Glutamatergic neuron (in vitro differentiated cells): ENCODE data around the gene NRCAM. TPM values are rescaled to one million over a fixed set of nuclear protein-coding genes. Genes with fewer than 3 reads are reported as not detected.

Experiments used
- DNase-seq: peaks from one replicate; pipeline ENCODE4 v3.0.0; 2022
- H3K27ac Mint-ChIP-seq: one replicate; pipeline ENCODE4 v1.8.0; 2020; ENCODE audit warnings: mild to moderate bottlenecking, mixed read lengths, inconsistent platforms; ENCODE audit not compliant: unreplicated experiment
- H3K27me3 Mint-ChIP-seq: one replicate; pipeline ENCODE4 v1.8.0; 2020; ENCODE audit warnings: mild to moderate bottlenecking, moderate library complexity, mixed read lengths, inconsistent platforms; ENCODE audit not compliant: unreplicated experiment
- H3K36me3 Mint-ChIP-seq: one replicate; pipeline ENCODE4 v1.8.0; 2020; ENCODE audit warnings: mild to moderate bottlenecking, mixed read lengths, inconsistent platforms; ENCODE audit not compliant: unreplicated experiment
- H3K4me1 Mint-ChIP-seq: one replicate; pipeline ENCODE4 v1.8.0; 2020; ENCODE audit warnings: mild to moderate bottlenecking, low read depth, mixed read lengths, inconsistent platforms; ENCODE audit not compliant: unreplicated experiment
- H3K4me3 Mint-ChIP-seq: one replicate; pipeline ENCODE4 v1.8.0; 2020; ENCODE audit warnings: mild to moderate bottlenecking, mixed read lengths, inconsistent platforms; ENCODE audit not compliant: unreplicated experiment
- H3K9me3 Mint-ChIP-seq: one replicate; pipeline ENCODE4 v1.8.0; 2020; ENCODE audit warnings: mild to moderate bottlenecking, moderate library complexity, mixed read lengths, inconsistent platforms; ENCODE audit not compliant: unreplicated experiment
- CTCF ChIP-seq: fragments of 200-600 bp; sonication (generic); IDR thresholded peaks from one replicate; pipeline ENCODE4 v1.5.0; 2021; ENCODE audit not compliant: partially characterized antibody, unreplicated experiment
- total RNA-seq: library from RNA; stranded (reverse); fragmentation: NEBNext Ultra II Directional; extraction: Animal tissue kit (Norgen Biotek cat#: 25700); gene quantifications from one replicate; pipeline ENCODE4 v1.2.1, GENCODE V29; 2021; ENCODE audit not compliant: unreplicated experiment

Gene NRCAM
- total RNA-seq, 1 donor from 2014 or later = 120 TPM

DNA sequence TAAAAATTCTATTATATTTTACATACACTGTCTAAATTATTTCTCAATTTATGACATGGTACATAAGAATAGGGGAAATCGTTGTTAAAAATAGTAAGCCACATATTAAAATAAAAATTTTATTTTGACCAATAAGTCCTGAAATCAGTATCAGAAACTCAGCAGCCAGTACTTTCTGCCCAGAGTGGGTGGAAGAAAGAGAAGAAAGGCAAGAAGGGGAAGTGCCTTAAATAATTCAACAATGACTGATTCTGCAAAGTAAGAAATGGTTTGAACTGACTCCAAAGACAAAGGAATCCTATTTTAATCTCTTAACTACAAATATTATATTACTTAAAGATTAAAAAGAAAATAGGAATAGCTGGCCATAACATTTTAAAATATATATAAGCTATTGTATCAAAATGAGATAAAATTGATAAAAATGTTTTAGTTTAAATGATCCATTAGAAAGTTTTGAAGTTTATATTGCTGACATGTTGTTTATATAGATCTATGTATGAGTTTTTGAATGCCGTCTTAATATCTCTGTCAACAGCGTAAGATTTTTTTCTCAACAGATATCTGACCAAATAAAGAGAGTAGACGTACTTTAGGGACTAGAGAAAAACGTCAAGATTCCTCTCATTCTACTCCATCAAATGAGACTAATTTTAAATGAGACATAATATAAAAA lies 30.2 kb upstream of the NRCAM start:
- H3K27me3 Mint-ChIP-seq = no peaks in the 10 kb centered on the region
- DNase-seq = no peak
- H3K4me3 Mint-ChIP-seq = no peak overlapping the region
- no peaks in the 10 kb centered on the region for H3K4me1 Mint-ChIP-seq
- no peaks in the 10 kb centered on the region for H3K36me3 Mint-ChIP-seq
- H3K27ac Mint-ChIP-seq = no peak overlapping the region
- no peak for TF ChIP-seq CTCF
- H3K9me3 Mint-ChIP-seq = no peaks in the 10 kb centered on the region

DNA sequence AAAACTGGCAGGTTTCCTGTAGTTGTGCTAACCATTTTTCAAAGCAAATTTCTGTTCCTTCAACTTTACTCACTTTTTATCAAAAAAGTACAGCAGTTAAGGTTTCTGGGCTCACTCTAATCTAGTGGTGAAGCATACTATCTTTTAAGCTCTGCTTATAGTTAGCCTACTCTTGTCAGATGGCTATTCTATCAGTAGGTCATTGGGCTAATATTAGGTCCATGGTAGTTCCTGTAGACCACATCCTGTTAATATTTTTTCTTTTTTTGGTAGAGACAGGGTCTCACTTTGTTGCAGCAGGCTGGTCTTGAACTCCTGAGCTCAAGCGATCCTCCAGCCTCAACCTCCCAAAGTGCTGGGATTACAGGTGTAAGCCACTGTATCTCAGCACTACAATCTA lies 27.9 kb upstream of the NRCAM start:
- H3K9me3 Mint-ChIP-seq = no peaks in the 10 kb centered on the region
- H3K4me1 Mint-ChIP-seq = no peaks in the 10 kb centered on the region
- DNase-seq = no peak
- peaks cover 2% of the 10 kb centered on the region for H3K27me3 Mint-ChIP-seq
- no peak overlapping the region for H3K27ac Mint-ChIP-seq
- no peaks in the 10 kb centered on the region for H3K36me3 Mint-ChIP-seq
- H3K4me3 Mint-ChIP-seq = no peak overlapping the region
- no peak for TF ChIP-seq CTCF

GRCh38 chr7:108480311-108480710 lies 24.1 kb upstream of the NRCAM start:
- Mint-ChIP-seq H3K4me3 (no peak overlapping the region), H3K36me3 (no peaks in the 10 kb centered on the region), H3K27me3 (peaks cover 4% of the 10 kb centered on the region), H3K4me1 (no peaks in the 10 kb centered on the region), H3K9me3 (no peaks in the 10 kb centered on the region), H3K27ac (no peak overlapping the region)
- no peak for TF ChIP-seq CTCF
- DNase-seq = no peak

DNA sequence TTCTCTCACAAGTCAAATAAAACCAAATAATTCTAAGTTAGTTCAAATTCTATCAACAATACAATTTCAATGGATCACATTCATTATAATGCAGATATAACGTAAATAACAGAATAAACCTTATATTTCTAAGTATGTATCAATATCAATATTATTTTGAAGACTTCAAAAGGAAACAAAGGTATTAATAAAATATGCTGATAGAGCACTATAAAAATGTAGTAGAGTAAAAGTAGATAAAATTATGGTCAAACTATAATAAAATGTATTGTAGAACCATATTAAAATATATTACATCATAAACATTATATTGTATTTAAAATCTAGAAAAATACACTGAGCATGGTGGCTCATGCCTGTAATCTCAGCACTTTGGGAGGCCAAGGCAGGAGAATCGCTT lies 23.5 kb upstream of the NRCAM start:
- Mint-ChIP-seq H3K27ac (no peak overlapping the region), H3K9me3 (no peaks in the 10 kb centered on the region), H3K27me3 (peaks cover 4% of the 10 kb centered on the region), H3K4me1 (no peaks in the 10 kb centered on the region), H3K36me3 (no peaks in the 10 kb centered on the region), H3K4me3 (no peak overlapping the region)
- no peak for TF ChIP-seq CTCF
- DNase-seq = no peak

DNA sequence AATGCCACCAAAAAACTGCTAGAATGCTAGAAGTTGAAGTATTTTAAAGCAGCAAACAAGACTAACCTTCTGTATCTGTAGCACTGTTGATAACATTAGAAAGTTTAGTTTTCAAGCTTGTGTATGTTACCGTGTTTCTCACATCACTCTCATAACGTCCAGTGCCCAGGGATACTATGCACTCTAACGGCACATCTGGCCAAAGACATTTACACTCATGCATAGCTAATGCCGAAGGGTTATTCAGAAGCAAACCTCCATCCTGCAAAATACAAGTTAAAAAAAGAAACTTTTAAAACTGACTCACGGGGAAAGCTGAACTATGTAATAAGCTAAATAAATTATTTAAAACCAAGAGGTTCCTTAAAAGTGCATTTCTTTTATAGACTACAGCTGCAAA lies 22.9 kb upstream of the NRCAM start:
- H3K4me1 Mint-ChIP-seq = no peaks in the 10 kb centered on the region
- TF ChIP-seq CTCF = no peak
- no peak overlapping the region for H3K27ac Mint-ChIP-seq
- peaks cover 4% of the 10 kb centered on the region for H3K27me3 Mint-ChIP-seq
- no peaks in the 10 kb centered on the region for H3K36me3 Mint-ChIP-seq
- no peak for DNase-seq
- H3K9me3 Mint-ChIP-seq = no peaks in the 10 kb centered on the region
- no peak overlapping the region for H3K4me3 Mint-ChIP-seq
